ENCODE results near the gene MYH9. TPM values are rescaled to one million over a fixed set of nuclear protein-coding genes. Genes with fewer than 3 reads are reported as not detected.

The MYH9 gene
- total RNA-seq, 1 donor from 2014 or later = 122 TPM

GRCh38 chr22:36289406-36289870, 98.3 kb downstream of the MYH9 start:
- Mint-ChIP-seq H3K4me1 (ENCODE audit: low read depth, unreplicated experiment) (peaks cover 2% of the 10 kb centered on the region), H3K27me3 (ENCODE audit: unreplicated experiment) (peaks cover 3% of the 10 kb centered on the region), H3K36me3 (ENCODE audit: unreplicated experiment) (peaks cover 21% of the 10 kb centered on the region), H3K27ac (ENCODE audit: unreplicated experiment) (no peak overlapping the region), H3K4me3 (ENCODE audit: unreplicated experiment) (no peak overlapping the region), H3K9me3 (ENCODE audit: unreplicated experiment) (peaks cover 13% of the 10 kb centered on the region)
- no peak for TF ChIP-seq CTCF (IDR thresholded peaks at IDR 0.05; ENCODE audit: partially characterized antibody, unreplicated experiment)
- no peak for DNase-seq

GRCh38 chr22:36288571-36289405, 99.0 kb downstream of the MYH9 start:
- H3K4me1 Mint-ChIP-seq (ENCODE audit: low read depth, unreplicated experiment) = peaks cover 2% of the 10 kb centered on the region
- DNase-seq = no peak
- H3K36me3 Mint-ChIP-seq (ENCODE audit: unreplicated experiment) = peaks cover 16% of the 10 kb centered on the region
- TF ChIP-seq CTCF (IDR thresholded peaks at IDR 0.05; ENCODE audit: partially characterized antibody, unreplicated experiment) = no peak
- H3K27me3 Mint-ChIP-seq (ENCODE audit: unreplicated experiment) = peaks cover under 1% of the 10 kb centered on the region
- no peak overlapping the region for H3K4me3 Mint-ChIP-seq (ENCODE audit: unreplicated experiment)
- no peak overlapping the region for H3K27ac Mint-ChIP-seq (ENCODE audit: unreplicated experiment)
- H3K9me3 Mint-ChIP-seq (ENCODE audit: unreplicated experiment) = peaks cover 11% of the 10 kb centered on the region

DNA sequence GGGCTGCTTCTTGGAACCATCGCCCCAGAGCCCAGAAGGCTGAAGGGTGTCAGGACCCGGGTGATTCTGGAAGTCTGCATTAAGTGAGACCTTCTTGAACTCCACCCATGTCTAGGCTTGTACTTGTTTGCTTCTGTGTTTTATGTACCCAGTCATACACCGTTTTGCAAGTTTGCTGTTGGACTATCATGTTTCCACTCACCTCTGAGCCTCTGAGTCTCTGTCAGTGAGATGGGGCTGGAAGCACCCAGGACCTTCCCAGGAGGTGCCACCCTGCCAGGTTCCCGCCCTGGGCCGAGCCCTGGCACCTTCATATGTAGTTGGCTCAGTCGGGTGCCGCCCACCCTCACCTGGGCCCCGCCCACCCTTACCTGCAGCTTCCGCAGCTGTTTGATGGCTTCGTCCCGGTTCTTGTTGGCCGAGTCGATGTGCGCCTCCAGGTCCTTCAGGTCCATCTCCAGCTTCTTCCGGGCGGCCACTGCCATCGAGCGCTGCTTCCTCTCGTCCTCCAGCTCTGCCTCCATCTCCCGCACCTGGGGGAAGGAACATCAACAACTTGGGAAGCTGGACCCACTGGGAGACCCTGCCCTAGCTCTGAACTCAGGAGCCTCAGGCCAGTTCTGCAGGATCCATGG, 99.8 kb downstream of the MYH9 start:
- Mint-ChIP-seq H3K36me3 (ENCODE audit: unreplicated experiment) (peaks cover 16% of the 10 kb centered on the region), H3K4me3 (ENCODE audit: unreplicated experiment) (no peak overlapping the region), H3K9me3 (ENCODE audit: unreplicated experiment) (peaks cover 11% of the 10 kb centered on the region), H3K27ac (ENCODE audit: unreplicated experiment) (peak overlapping the region; percentile 22), H3K27me3 (ENCODE audit: unreplicated experiment) (peaks cover 4% of the 10 kb centered on the region), H3K4me1 (ENCODE audit: low read depth, unreplicated experiment) (peaks cover 2% of the 10 kb centered on the region)
- no peak for DNase-seq
- no peak for TF ChIP-seq CTCF (IDR thresholded peaks at IDR 0.05; ENCODE audit: partially characterized antibody, unreplicated experiment)

DNA sequence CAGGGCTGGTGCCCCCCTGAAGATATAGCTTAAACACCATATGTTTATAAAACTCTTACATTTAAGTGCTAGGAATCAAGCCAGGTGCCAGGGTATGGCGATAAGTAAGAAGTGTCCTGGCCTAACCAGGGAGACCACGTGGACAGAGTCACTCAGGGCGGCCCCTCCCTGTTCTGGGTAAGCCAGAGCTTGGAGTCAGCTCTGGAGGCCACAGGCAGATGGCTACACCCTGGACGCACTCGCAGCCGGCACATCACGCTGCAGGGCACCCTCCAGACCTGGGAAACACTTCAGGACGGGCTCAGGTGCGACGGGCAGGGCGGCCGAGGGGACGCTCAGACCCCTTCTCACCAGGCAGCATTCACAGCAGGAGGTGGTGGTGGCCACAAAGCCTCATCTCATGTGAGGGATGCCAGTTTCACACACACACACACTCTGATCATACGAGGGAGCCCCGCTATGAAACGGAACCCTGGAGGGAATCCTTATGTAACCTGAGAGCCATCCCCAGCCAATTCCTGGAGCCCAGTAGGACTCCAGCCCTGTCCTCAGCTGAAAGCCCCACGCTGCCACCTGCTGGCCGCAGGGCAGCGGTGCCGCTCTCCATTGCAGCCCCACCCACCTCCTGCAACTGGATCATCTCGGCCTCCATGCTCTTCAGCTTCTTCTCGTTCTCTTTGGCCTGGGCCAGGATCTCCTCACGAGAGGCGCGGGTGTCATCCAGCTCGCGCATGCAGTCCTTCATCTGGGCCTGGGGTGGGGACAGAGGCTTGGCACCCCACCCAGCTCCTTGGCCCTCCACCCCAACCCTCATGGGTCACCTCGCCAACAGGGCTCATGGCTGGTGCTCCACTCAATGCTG, 101.4 kb downstream of the MYH9 start:
- peaks cover 2% of the 10 kb centered on the region for H3K4me1 Mint-ChIP-seq (ENCODE audit: low read depth, unreplicated experiment)

More for the DNA sequence above, 101.4 kb downstream of the MYH9 start:
- peak; percentile 95 for TF ChIP-seq CTCF (IDR thresholded peaks at IDR 0.05; ENCODE audit: partially characterized antibody, unreplicated experiment)
- Mint-ChIP-seq H3K4me3 (ENCODE audit: unreplicated experiment) (no peak overlapping the region), H3K36me3 (ENCODE audit: unreplicated experiment) (peaks cover 11% of the 10 kb centered on the region), H3K27me3 (ENCODE audit: unreplicated experiment) (peaks cover 4% of the 10 kb centered on the region), H3K9me3 (ENCODE audit: unreplicated experiment) (peaks cover 10% of the 10 kb centered on the region), H3K27ac (ENCODE audit: unreplicated experiment) (no peak overlapping the region)
- peak; percentile 89 for DNase-seq

Measured in glutamatergic neuron (in vitro differentiated cells).